Measurements from ENCODE around the gene ZFP28.

ZFP28 gene

GRCh38 chr19:56596676-56597075, 57.9 kb downstream of the ZFP28 start:
- H3K4me1 ChIP-seq (ENCODE audit: control insufficient read depth, insufficient read depth, low read length) = peaks cover 9% of the 10 kb centered on the region
- no peak overlapping the region for H3K9ac ChIP-seq (ENCODE audit: low read length in 2 of 2)
- no peak overlapping the region for H3K4me3 ChIP-seq (ENCODE audit: low read length in 2 of 2)
- H3K36me3 ChIP-seq (ENCODE audit: control insufficient read depth in 2 of 2, insufficient read depth in 2 of 2, low read length in 2 of 2) = peaks cover 3 to 14% of the 10 kb centered on the region in 2 donors
- H3K27ac ChIP-seq (ENCODE audit: low read length) = no peak overlapping the region
- no peaks in the 10 kb centered on the region for H3K27me3 ChIP-seq (ENCODE audit: control insufficient read depth in 1 of 2, insufficient read depth in 2 of 2, low read length in 2 of 2)
- no peaks in the 10 kb centered on the region for H3K9me3 ChIP-seq (ENCODE audit: control insufficient read depth in 2 of 2, low read length in 2 of 2)

GRCh38 chr19:56597696-56598095, 58.9 kb downstream of the ZFP28 start:
- no peak overlapping the region for H3K4me3 ChIP-seq (ENCODE audit: low read length in 2 of 2)

GRCh38 chr19:56601375-56601774, 62.6 kb downstream of the ZFP28 start:
- peaks cover 1 to 6% of the 10 kb centered on the region in 2 donors for H3K9me3 ChIP-seq (ENCODE audit: control insufficient read depth in 2 of 2, low read length in 2 of 2)
- no peaks in the 10 kb centered on the region for H3K27me3 ChIP-seq (ENCODE audit: control insufficient read depth in 1 of 2, insufficient read depth in 2 of 2, low read length in 2 of 2)
- H3K4me3 ChIP-seq (ENCODE audit: low read length in 2 of 2) = no peak overlapping the region
- no peak overlapping the region for H3K27ac ChIP-seq (ENCODE audit: low read length)
- H3K9ac ChIP-seq (ENCODE audit: low read length in 2 of 2) = no peak overlapping the region
- peaks cover under 1% of the 10 kb centered on the region for H3K4me1 ChIP-seq (ENCODE audit: control insufficient read depth, insufficient read depth, low read length)
- H3K36me3 ChIP-seq (ENCODE audit: control insufficient read depth in 2 of 2, insufficient read depth in 2 of 2, low read length in 2 of 2) = peaks cover 5 to 26% of the 10 kb centered on the region in 2 donors

More at GRCh38 chr19:56597696-56598095, 58.9 kb downstream of the ZFP28 start:
- Histone ChIP-seq H3K9ac (ENCODE audit: low read length in 2 of 2) (no peak overlapping the region), H3K4me1 (ENCODE audit: control insufficient read depth, insufficient read depth, low read length) (peaks cover 9% of the 10 kb centered on the region), H3K9me3 (ENCODE audit: control insufficient read depth in 2 of 2, low read length in 2 of 2) (no peaks in the 10 kb centered on the region), H3K27me3 (ENCODE audit: control insufficient read depth in 1 of 2, insufficient read depth in 2 of 2, low read length in 2 of 2) (no peaks in the 10 kb centered on the region), H3K36me3 (ENCODE audit: control insufficient read depth in 2 of 2, insufficient read depth in 2 of 2, low read length in 2 of 2) (peaks cover 5 to 16% of the 10 kb centered on the region in 2 donors), H3K27ac (ENCODE audit: low read length) (no peak overlapping the region)

DNA sequence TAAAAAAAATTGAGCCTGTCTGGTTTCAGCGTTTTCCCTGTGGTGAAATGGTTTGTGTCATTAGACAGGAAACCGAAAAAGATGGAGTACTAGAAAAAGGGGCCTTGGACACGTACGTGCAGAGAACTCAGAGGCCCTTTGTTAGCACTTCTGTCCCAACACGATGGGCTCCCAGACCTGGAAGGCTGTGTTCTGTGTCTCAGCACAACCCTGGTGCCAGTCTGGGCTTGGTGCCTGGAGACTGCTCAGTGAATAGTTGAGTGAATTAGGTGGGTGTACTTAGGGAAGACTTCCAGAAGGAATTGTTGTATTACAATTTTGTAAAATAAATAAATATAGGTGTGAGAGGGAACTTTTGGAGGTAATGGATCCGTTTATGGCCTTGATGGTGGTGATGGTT, 65.1 kb downstream of the ZFP28 start:
- Histone ChIP-seq H3K4me1 (ENCODE audit: control insufficient read depth, insufficient read depth, low read length) (no peaks in the 10 kb centered on the region), H3K9me3 (ENCODE audit: control insufficient read depth in 2 of 2, low read length in 2 of 2) (peaks cover 6 to 8% of the 10 kb centered on the region in 2 donors), H3K36me3 (ENCODE audit: control insufficient read depth in 2 of 2, insufficient read depth in 2 of 2, low read length in 2 of 2) (peaks cover 5 to 21% of the 10 kb centered on the region in 2 donors)

More for the DNA sequence above, 65.1 kb downstream of the ZFP28 start:
- H3K4me3 ChIP-seq (ENCODE audit: low read length in 2 of 2) = no peak overlapping the region
- H3K27me3 ChIP-seq (ENCODE audit: control insufficient read depth in 1 of 2, insufficient read depth in 2 of 2, low read length in 2 of 2) = no peaks in the 10 kb centered on the region
- H3K27ac ChIP-seq (ENCODE audit: low read length) = no peak overlapping the region
- H3K9ac ChIP-seq (ENCODE audit: low read length in 2 of 2) = no peak overlapping the region

All from stomach smooth muscle (tissue), 2 donors.